NB4 (cell line): ENCODE measurements around the gene MPHOSPH9.

Experiments used
- CTCF ChIP-seq: IDR thresholded peaks from one replicate; pipeline ENCODE4 v1.5.1; 2012; ENCODE audit warnings: low read depth, low read length
- MAX ChIP-seq: IDR thresholded peaks from 2 replicates; pipeline ENCODE4 v1.6.1; 2011; ENCODE audit warnings: low read depth, low read length

GRCh38 chr12:123165537-123165936, 67.4 kb downstream of the MPHOSPH9 start:
- TF ChIP-seq CTCF (no peak), MAX (no peak)
